NCI-H446 (cell line): ENCODE measurements around the gene EFCAB6.

Source experiments
- DNase-seq, 2 experiments: peaks; one replicate each; lab custom pipeline; 2025; lab: John Stamatoyannopoulos, UW

Gene EFCAB6

DNA sequence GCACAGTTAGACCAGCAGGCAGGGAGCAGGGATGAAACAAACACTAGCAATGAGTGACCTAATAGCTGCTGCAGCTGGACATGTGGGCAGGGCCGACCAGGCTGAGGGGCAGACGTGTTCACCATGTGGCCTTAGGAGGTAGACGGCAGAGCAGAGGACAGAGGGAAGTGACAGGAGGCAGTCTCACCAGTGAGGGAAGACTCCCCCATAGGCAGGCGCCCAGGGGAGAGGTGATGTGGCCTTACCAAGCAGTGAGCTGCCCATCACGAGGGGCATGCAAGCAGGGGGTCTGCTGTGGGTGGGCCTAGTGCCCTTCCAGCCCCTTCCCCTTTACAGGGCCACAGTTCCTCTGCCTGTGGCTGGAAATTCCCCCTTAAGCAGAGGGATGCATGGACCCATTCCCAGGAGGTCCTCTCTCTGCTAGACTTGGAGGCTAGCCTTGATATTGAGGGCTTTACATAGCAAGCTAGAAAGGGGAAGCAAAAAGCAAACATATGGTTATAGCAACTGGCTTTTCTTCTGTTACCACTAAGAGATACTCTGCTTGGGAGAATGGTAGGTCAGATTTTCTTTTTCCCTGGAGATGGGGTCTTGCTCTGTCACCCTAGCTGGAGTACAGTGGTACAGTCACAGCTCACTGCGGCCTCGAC lies 332.7 kb downstream of the EFCAB6 start:
- no peak for DNase-seq
